Trophoblast cell (in vitro differentiated cells and primary cell): ENCODE data around the gene SOCS3.

Experiments used
- DNase-seq, 2 donors: peaks; one replicate each; pipeline ENCODE4 v3.0.0-alpha.2; 2016
- H2AFZ ChIP-seq: 2 replicates; pipeline ENCODE4 v1.6.1; 2013; ENCODE audit warnings: low read length, moderate library complexity, mild to moderate bottlenecking; ENCODE audit not compliant: insufficient read depth, poor library complexity
- H2AK5ac ChIP-seq: 2 replicates; pipeline ENCODE4 v1.6.1; 2013; ENCODE audit warnings: mild to moderate bottlenecking, low read length
- H2BK120ac ChIP-seq: 2 replicates; pipeline ENCODE4 v1.6.1; 2013; ENCODE audit warnings: low read length, mild to moderate bottlenecking, moderate library complexity; ENCODE audit not compliant: insufficient read depth, poor library complexity
- H2BK12ac ChIP-seq: 2 replicates; pipeline ENCODE4 v1.6.1; 2013; ENCODE audit warnings: mild to moderate bottlenecking, low read length, moderate library complexity
- H2BK5ac ChIP-seq: 2 replicates; pipeline ENCODE4 v1.6.1; 2013; ENCODE audit warnings: low read length, low read depth, moderate library complexity, mild to moderate bottlenecking; ENCODE audit not compliant: poor library complexity
- H3K14ac ChIP-seq: 2 replicates; pipeline ENCODE4 v1.6.1; 2013; ENCODE audit warnings: mild to moderate bottlenecking, low read length
- H3K18ac ChIP-seq: 2 replicates; pipeline ENCODE4 v1.6.1; 2013; ENCODE audit warnings: mild to moderate bottlenecking, low read length
- H3K23ac ChIP-seq: 2 replicates; pipeline ENCODE4 v1.6.1; 2013; ENCODE audit warnings: low read length
- H3K27ac ChIP-seq: 2 replicates; pipeline ENCODE4 v1.5.1; 2013; ENCODE audit warnings: low read depth, mild to moderate bottlenecking, inconsistent platforms, low read length, moderate library complexity
- H3K27me3 ChIP-seq: 2 replicates; pipeline ENCODE4 v1.6.1; 2013; ENCODE audit warnings: inconsistent platforms, mild to moderate bottlenecking, low read length, moderate library complexity; ENCODE audit not compliant: insufficient read depth
- H3K36me3 ChIP-seq, 2 experiments: 1 replicate in 1 of 2; 2 replicates in 1 of 2; pipeline ENCODE4 v1.6.1; 2013; ENCODE audit warnings: low read length in 2 of 2, mild to moderate bottlenecking in 2 of 2, moderate library complexity in 1 of 2; ENCODE audit not compliant: insufficient read depth in 2 of 2, control insufficient read depth in 1 of 2
- H3K4ac ChIP-seq: 2 replicates; pipeline ENCODE4 v1.6.1; 2013; ENCODE audit warnings: low read depth, mild to moderate bottlenecking, low read length, moderate library complexity
- H3K4me1 ChIP-seq, 2 experiments: 1 replicate in 1 of 2; 2 replicates in 1 of 2; pipeline ENCODE4 v1.6.1; 2013; ENCODE audit warnings: low read length in 2 of 2, mild to moderate bottlenecking in 2 of 2, moderate library complexity in 1 of 2; ENCODE audit not compliant: insufficient read depth in 2 of 2, control insufficient read depth in 1 of 2
- H3K4me2 ChIP-seq: 2 replicates; pipeline ENCODE4 v1.6.1; 2013; ENCODE audit warnings: inconsistent platforms, mild to moderate bottlenecking, low read length, moderate library complexity
- H3K4me3 ChIP-seq: 2 replicates; pipeline ENCODE4 v1.5.1; 2013; ENCODE audit warnings: mild to moderate bottlenecking, low read depth, low read length, inconsistent platforms
- H3K79me1 ChIP-seq: one replicate; pipeline ENCODE4 v1.6.1; 2013; ENCODE audit warnings: low read length
- H3K79me2 ChIP-seq: 2 replicates; pipeline ENCODE4 v1.6.1; 2013; ENCODE audit warnings: low read length, mild to moderate bottlenecking; ENCODE audit not compliant: control insufficient read depth, insufficient read depth, poor library complexity
- H3K9ac ChIP-seq: 2 replicates; pipeline ENCODE4 v1.6.1; 2013; ENCODE audit warnings: mild to moderate bottlenecking, low read length
- H3K9me3 ChIP-seq: 2 replicates; pipeline ENCODE4 v1.6.1; 2013; ENCODE audit warnings: low read depth, mild to moderate bottlenecking, control low read depth, inconsistent platforms, low read length; ENCODE audit not compliant: insufficient read depth
- H4K12ac ChIP-seq: 2 replicates; pipeline ENCODE4 v1.6.1; 2013; ENCODE audit warnings: low read depth, mild to moderate bottlenecking, low read length, moderate library complexity
- H4K8ac ChIP-seq: 2 replicates; pipeline ENCODE4 v1.6.1; 2013; ENCODE audit warnings: low read depth, mild to moderate bottlenecking, low read length, moderate library complexity
- H4K91ac ChIP-seq: one replicate; pipeline ENCODE4 v1.6.1; 2013; ENCODE audit warnings: low read depth, mild to moderate bottlenecking, low read length, moderate library complexity
- WGBS: extraction: QIAGEN DNeasy Blood & Tissue Kit; methylation state at CpG from one replicate; pipeline ENCODE4 v1.1.7; 2013; ENCODE audit warnings: missing lambda C conversion rate; ENCODE audit not compliant: insufficient read length, insufficient coverage; ENCODE audit errors: extremely low coverage; 5-methylcytosine and 5-hydroxymethylcytosine counted together

SOCS3 gene

GRCh38 chr17:78343187-78343542 is 16.7 kb downstream of the SOCS3 start:
- Histone ChIP-seq H3K9me3 (no peaks in the 10 kb centered on the region), H2BK12ac (no peak overlapping the region), H3K27me3 (no peaks in the 10 kb centered on the region), H2BK120ac (no peak overlapping the region), H2AK5ac (no peak overlapping the region), H3K4me2 (no peak overlapping the region), H4K8ac (no peak overlapping the region), H3K36me3 (no peaks in the 10 kb centered on the region), H4K91ac (peak overlapping the region; percentile 0), H3K18ac (no peak overlapping the region), H3K4ac (no peak overlapping the region), H3K79me1 (peaks cover 9% of the 10 kb centered on the region), H4K12ac (no peak overlapping the region), H3K14ac (no peak overlapping the region), H3K4me1 (peaks cover 9 to 15% of the 10 kb centered on the region in 2 experiments), H2BK5ac (no peak overlapping the region), H3K79me2 (no peaks in the 10 kb centered on the region), H2AFZ (no peak overlapping the region), H3K4me3 (no peak overlapping the region), H3K9ac (no peak overlapping the region), H3K23ac (no peak overlapping the region), H3K27ac (no peak overlapping the region)
- WGBS = no CpG with 5 or more reads among the region's 5 CpGs
- DNase-seq = peak; percentile 44 to 47

- Histone ChIP-seq H4K8ac (no peak overlapping the region), H4K91ac (peak overlapping the region; percentile 33), H3K4ac (no peak overlapping the region), H3K18ac (no peak overlapping the region), H3K36me3 (no peaks in the 10 kb centered on the region), H3K9ac (no peak overlapping the region), H3K27me3 (no peaks in the 10 kb centered on the region), H3K79me2 (no peaks in the 10 kb centered on the region), H3K4me3 (no peak overlapping the region), H3K4me2 (peak overlapping the region; percentile 63), H3K14ac (no peak overlapping the region), H3K23ac (no peak overlapping the region), H2BK120ac (peak overlapping the region; percentile 10), H3K9me3 (no peaks in the 10 kb centered on the region), H2AFZ (peak overlapping the region; percentile 61), H2AK5ac (peak overlapping the region; percentile 38), H3K27ac (no peak overlapping the region), H2BK5ac (no peak overlapping the region), H4K12ac (no peak overlapping the region), H3K79me1 (peaks cover 9% of the 10 kb centered on the region), H3K4me1 (peaks cover 9 to 15% of the 10 kb centered on the region in 2 experiments), H2BK12ac (peak overlapping the region; percentile 64)
- DNase-seq = peak; percentile 90 to 94
- WGBS = no CpG with 5 or more reads among the region's 26 CpGs
Measured at GRCh38 chr17:78342449-78343186, 17.3 kb downstream of the SOCS3 start.

GRCh38 chr17:78341559-78342448 is 18.1 kb downstream of the SOCS3 start:
- Histone ChIP-seq H3K9me3 (no peaks in the 10 kb centered on the region), H3K14ac (peak overlapping the region; percentile 64), H2AFZ (peak overlapping the region; percentile 61), H2BK120ac (peak overlapping the region; percentile 36), H3K23ac (no peak overlapping the region), H2BK12ac (peak overlapping the region; percentile 87), H3K36me3 (no peaks in the 10 kb centered on the region), H4K8ac (peak overlapping the region; percentile 68), H3K27me3 (no peaks in the 10 kb centered on the region), H3K9ac (no peak overlapping the region), H3K4me1 (peaks cover 9 to 15% of the 10 kb centered on the region in 2 experiments), H2AK5ac (peak overlapping the region; percentile 86), H4K91ac (peak overlapping the region; percentile 71), H2BK5ac (no peak overlapping the region), H3K4ac (peak overlapping the region; percentile 44), H3K4me2 (peak overlapping the region; percentile 67), H4K12ac (peak overlapping the region; percentile 23), H3K79me2 (no peaks in the 10 kb centered on the region), H3K4me3 (peak overlapping the region; percentile 29), H3K79me1 (peaks cover 9% of the 10 kb centered on the region), H3K27ac (no peak overlapping the region), H3K18ac (peak overlapping the region; percentile 74)
- no CpG with 5 or more reads among the region's 95 CpGs for WGBS
- DNase-seq = peak; percentile 85 to 92

GRCh38 chr17:78340183-78340955 is 19.5 kb downstream of the SOCS3 start:
- Histone ChIP-seq H3K36me3 (no peaks in the 10 kb centered on the region), H3K18ac (no peak overlapping the region), H3K27me3 (no peaks in the 10 kb centered on the region), H3K9me3 (no peaks in the 10 kb centered on the region), H3K4me1 (peaks cover 9 to 15% of the 10 kb centered on the region in 2 experiments), H4K12ac (no peak overlapping the region), H2AFZ (no peak overlapping the region), H2AK5ac (no peak overlapping the region), H4K8ac (no peak overlapping the region), H3K23ac (no peak overlapping the region), H3K4me2 (no peak overlapping the region), H3K27ac (no peak overlapping the region), H2BK5ac (no peak overlapping the region), H3K4me3 (no peak overlapping the region), H2BK120ac (no peak overlapping the region), H2BK12ac (no peak overlapping the region), H4K91ac (no peak overlapping the region), H3K79me1 (peaks cover 9% of the 10 kb centered on the region), H3K79me2 (no peaks in the 10 kb centered on the region), H3K4ac (no peak overlapping the region), H3K14ac (no peak overlapping the region), H3K9ac (no peak overlapping the region)
- WGBS = no CpG with 5 or more reads among the region's 10 CpGs
- peak; percentile 91 to 94 for DNase-seq
